GM19099 (cell line): ENCODE measurements around the gene SAMD13.

ENCODE experiments used
- POLR2A ChIP-seq: IDR thresholded peaks from 3 replicates; pipeline ENCODE4 v1.6.1; 2011; ENCODE audit warnings: low read depth; ENCODE audit not compliant: insufficient read length; ENCODE audit errors: extremely low read depth

Gene SAMD13

GRCh38 chr1:84374991-84375696 lies 73.6 kb downstream of the SAMD13 start:
- no peak for TF ChIP-seq POLR2A

DNA sequence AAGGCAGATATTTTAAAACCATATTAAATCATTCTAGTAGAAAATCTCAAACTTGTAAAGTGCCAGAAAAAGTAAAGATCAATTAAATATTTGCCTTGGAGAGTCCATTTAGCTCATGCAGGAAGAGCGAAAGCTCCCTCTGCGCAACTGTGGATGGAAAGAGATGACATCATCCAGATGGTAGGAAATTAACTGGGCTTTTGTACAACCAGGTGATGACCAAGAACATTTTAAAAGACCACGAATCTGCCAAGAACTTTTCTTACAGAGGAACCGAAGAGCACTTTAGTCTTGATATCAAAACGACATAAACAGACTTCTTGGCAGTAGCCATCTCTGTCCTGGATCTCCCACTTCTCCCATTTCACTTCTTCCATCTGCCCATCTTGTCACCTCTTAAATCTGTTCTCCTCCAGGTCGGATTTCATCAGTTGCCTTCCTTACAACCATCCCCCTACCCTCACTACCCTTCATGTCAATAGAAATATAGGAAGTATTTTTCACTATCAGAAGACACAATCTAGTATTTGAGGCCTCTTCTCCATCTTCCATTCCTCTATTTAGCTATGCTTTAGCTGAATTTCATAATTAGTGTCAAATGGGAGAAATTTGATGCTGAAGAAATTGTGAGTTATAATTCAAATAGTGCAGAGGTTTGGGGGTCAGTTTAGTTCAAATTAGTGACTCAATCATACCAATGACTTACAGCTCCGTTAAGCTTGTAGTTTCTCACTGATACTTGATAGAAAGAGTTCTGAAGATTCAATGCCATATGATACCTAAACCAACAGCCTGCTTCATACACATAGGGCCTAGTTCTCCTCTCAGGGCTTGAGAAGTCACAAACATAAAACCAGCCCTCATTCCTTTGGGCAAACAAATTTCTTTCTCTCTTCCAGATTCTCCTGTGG lies 74.7 kb downstream of the SAMD13 start:
- TF ChIP-seq POLR2A, result no peak

DNA sequence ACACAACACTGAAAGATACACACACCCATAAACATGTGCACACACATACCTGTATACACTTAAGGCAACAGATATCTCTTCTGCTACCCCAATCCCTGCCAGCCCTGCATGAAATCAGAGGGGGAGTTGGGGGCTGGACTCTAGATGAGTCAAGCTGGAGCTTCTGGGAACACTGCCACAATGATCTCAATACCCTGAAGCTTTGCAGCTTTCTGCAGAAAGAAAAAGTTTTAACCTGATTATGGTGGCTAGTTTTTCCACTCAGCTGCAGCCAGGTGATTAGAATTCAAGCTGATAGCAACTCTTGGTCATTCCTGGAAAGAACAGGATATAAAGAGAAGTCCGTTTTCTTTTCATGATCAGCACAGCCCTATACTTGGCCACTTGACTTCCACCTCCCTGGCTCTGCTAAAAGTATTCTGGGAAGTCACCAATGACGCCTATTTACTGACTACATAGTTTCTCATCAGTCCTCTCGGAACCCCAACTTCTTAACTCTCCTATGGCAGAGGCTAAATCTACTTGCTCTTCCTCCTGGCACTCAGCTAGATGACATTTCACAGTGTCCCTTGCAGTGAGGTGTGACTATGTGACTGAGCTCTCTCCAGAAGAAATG lies 76.1 kb downstream of the SAMD13 start:
- TF ChIP-seq POLR2A, result no peak

DNA sequence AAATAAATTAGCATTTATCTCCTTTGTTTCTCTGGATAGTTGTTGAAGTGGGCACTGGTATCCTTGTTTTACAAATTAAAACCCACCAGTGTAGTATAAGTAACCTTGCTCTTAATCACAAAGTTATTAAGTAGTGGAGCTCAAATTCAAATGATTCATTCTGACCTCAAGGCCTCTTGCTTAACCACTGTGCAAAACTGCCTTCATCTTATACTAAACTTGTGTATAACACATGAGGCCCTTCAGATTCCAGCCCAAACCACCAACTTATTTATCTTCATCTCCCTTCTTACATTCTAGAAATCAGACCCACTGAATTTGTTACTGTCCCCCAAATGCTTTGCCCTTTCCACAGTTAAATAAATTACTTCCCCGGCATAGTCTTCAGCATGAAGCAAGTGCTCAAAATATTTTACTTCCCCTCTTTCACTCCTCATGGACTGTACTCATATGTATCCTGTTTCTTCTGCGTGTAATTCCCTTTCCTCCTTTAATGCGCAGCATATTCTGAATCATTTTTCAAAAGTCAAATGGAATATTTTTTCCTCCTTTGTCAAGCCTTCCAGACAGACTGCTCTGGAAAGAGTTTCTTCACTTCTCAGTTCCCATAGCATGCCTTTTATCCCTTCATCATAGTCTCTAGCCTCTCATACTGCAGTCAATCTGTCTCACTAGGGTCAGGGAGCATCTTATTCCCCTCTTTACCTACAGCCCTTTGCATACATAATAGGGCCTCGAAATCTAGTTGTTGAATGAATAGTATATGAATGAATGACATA lies 77.8 kb downstream of the SAMD13 start:
- TF ChIP-seq POLR2A, result no peak

- no peak for TF ChIP-seq POLR2A
Observed at GRCh38 chr1:84379917-84380180, 78.3 kb downstream of the SAMD13 start.

GRCh38 chr1:84382127-84382526 lies 80.6 kb downstream of the SAMD13 start:
- TF ChIP-seq POLR2A, result no peak

DNA sequence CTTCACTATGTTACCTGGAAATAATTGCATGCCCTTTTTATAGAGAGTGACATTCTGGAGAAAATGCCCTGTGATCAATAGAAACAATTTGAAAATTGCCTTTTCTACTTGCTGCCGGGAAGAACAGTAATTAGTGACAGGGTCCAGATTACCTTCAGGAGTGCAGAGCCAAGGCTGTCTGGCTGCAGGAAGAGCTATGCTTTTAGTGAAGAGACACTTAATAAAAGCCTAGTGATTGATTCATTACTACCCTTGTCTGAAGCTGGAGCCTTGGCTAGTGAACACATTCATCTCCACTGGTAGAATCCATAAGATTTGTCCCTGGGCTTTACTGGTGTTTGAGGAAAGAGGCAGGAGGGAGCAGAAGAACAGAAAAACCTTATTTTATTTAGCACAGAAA lies 83.8 kb downstream of the SAMD13 start:
- no peak for TF ChIP-seq POLR2A

DNA sequence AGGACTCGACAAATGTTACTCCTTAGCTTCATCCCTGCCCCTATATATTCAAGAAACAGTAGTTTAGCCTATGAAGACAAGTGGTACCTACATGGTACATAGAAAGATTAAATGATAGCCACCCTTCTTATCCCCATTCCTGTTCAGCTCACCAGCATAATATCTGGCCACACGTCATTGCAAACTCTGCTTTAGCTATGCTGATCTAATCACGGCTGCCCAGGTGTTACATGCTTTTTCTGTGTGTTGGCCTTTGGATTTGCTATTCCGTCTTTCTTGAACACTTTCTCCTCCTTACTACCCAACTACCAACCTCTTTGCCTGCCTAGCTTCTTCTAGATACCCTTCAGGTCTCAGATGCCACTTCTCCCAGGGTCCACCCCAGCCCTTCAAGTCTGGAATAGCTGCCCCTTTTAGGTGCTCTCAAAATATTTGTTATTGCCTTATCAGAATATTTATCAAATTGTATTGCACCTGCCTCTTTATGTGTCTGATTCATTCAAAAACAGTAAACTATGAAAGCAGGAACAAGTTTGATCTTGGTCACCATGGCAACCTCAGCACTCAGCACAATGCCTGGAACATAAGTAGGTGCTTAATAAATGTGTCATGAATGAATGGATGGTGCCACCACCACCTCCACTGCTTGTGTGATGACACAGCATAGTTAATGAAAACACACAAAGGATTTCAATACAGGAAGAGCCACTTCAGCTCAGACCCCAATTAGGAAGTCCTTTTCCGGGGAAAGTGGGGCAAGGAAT lies 85.4 kb downstream of the SAMD13 start:
- TF ChIP-seq POLR2A, result no peak

GRCh38 chr1:84387480-84388163 lies 86.1 kb downstream of the SAMD13 start:
- TF ChIP-seq POLR2A, result no peak

- TF ChIP-seq POLR2A, result no peak
Observed at GRCh38 chr1:84390226-84390625, 88.7 kb downstream of the SAMD13 start.

GRCh38 chr1:84398175-84399155 lies 97.0 kb downstream of the SAMD13 start, which contains the start of gene DNASE2B:
Gene DNASE2B, plus strand, starts transcription at chr1:84398484. Its CDS starts 81 bp downstream, at chr1:84398565.
- no peak for TF ChIP-seq POLR2A
